Neutrophil (primary cell): Measurements from ENCODE around the gene DOK6.

Experiments used
- H3K27ac ChIP-seq: fragments of 200-600 bp; sonication (generic); 2 replicates; pipeline ENCODE4 v1.5.1; 2016; ENCODE audit warnings: mild to moderate bottlenecking, moderate library complexity
- H3K27me3 ChIP-seq: fragments of 200-600 bp; sonication (generic); 2 replicates; pipeline ENCODE4 v1.6.0; 2016; ENCODE audit warnings: mild to moderate bottlenecking
- H3K36me3 ChIP-seq: fragments of 200-600 bp; sonication (generic); 2 replicates; pipeline ENCODE4 v1.5.1; 2017
- H3K4me1 ChIP-seq, 2 experiments: fragments of 200-600 bp in 1 of 2; sonication (generic) in 1 of 2; 1 replicate in 1 of 2; 2 replicates in 1 of 2; pipeline versions ENCODE4 v1.5.1 to v1.6.1; 2013 to 2016; ENCODE audit warnings: low read depth in 1 of 2, low read length in 1 of 2, mild to moderate bottlenecking in 1 of 2, moderate library complexity in 1 of 2; ENCODE audit not compliant: control insufficient read depth in 1 of 2, insufficient read depth in 1 of 2
- H3K4me3 ChIP-seq, 2 experiments: fragments of 200-600 bp in 1 of 2; sonication (generic) in 1 of 2; 1 replicate in 1 of 2; 2 replicates in 1 of 2; pipeline ENCODE4 v1.5.1; 2013 to 2016; ENCODE audit warnings: low read depth in 1 of 2, low read length in 1 of 2, mild to moderate bottlenecking in 1 of 2, moderate library complexity in 1 of 2
- H3K9me3 ChIP-seq: fragments of 200-600 bp; sonication (generic); 2 replicates; pipeline ENCODE4 v1.5.1; 2016
- CTCF ChIP-seq: fragments of 200-600 bp; sonication (generic); IDR thresholded peaks from 2 replicates; pipeline ENCODE4 v1.5.1; 2016; ENCODE audit warnings: antibody characterized with exemption

DOK6 gene

GRCh38 chr18:69388222-69388621 is 12.5 kb upstream of the DOK6 start:
- no peaks in the 10 kb centered on the region for H3K9me3 ChIP-seq
- H3K27me3 ChIP-seq = no peaks in the 10 kb centered on the region
- H3K4me1 ChIP-seq = no peaks in the 10 kb centered on the region
- H3K36me3 ChIP-seq = no peaks in the 10 kb centered on the region
- no peak overlapping the region for H3K27ac ChIP-seq
- no peak overlapping the region for H3K4me3 ChIP-seq
- TF ChIP-seq CTCF = no peak

DNA sequence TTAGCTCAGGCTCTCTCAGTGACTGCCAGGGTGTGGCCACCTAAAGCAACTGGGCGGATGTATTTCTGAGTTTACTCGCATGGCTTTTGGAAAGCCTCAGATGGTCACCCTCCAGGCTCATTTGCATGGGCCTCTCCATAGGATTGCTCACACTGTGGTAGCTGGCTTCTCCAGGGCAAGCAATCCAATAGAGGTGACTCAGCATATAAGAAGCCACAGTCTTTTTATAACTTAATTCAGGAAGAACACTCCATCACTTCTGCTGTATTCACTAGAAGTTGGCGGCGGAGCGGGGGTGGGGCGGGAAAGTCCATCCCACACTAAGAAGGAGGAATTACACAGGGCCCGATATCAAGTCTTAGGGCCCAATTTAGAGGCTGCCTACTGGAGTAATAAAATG is 3.6 kb upstream of the DOK6 start:
- Histone ChIP-seq H3K4me3 (no peak overlapping the region), H3K27ac (no peak overlapping the region), H3K27me3 (peaks cover 42% of the 10 kb centered on the region), H3K9me3 (no peaks in the 10 kb centered on the region), H3K36me3 (no peaks in the 10 kb centered on the region), H3K4me1 (no peaks in the 10 kb centered on the region)
- TF ChIP-seq CTCF = no peak

GRCh38 chr18:69399253-69399652 is 1.4 kb upstream of the DOK6 start:
- TF ChIP-seq CTCF = no peak
- H3K27ac ChIP-seq = no peak overlapping the region
- no peaks in the 10 kb centered on the region for H3K36me3 ChIP-seq
- H3K9me3 ChIP-seq = no peaks in the 10 kb centered on the region
- no peak overlapping the region for H3K4me3 ChIP-seq
- peaks cover 63% of the 10 kb centered on the region for H3K27me3 ChIP-seq
- H3K4me1 ChIP-seq = no peaks in the 10 kb centered on the region

GRCh38 chr18:69400976-69401225 is 213 bp downstream of the DOK6 start:
- H3K4me3 ChIP-seq = no peak overlapping the region
- no peaks in the 10 kb centered on the region for H3K4me1 ChIP-seq
- H3K27ac ChIP-seq = no peak overlapping the region
- no peaks in the 10 kb centered on the region for H3K36me3 ChIP-seq
- H3K9me3 ChIP-seq = no peaks in the 10 kb centered on the region
- H3K27me3 ChIP-seq = peaks cover 66% of the 10 kb centered on the region
- no peak for TF ChIP-seq CTCF

DNA sequence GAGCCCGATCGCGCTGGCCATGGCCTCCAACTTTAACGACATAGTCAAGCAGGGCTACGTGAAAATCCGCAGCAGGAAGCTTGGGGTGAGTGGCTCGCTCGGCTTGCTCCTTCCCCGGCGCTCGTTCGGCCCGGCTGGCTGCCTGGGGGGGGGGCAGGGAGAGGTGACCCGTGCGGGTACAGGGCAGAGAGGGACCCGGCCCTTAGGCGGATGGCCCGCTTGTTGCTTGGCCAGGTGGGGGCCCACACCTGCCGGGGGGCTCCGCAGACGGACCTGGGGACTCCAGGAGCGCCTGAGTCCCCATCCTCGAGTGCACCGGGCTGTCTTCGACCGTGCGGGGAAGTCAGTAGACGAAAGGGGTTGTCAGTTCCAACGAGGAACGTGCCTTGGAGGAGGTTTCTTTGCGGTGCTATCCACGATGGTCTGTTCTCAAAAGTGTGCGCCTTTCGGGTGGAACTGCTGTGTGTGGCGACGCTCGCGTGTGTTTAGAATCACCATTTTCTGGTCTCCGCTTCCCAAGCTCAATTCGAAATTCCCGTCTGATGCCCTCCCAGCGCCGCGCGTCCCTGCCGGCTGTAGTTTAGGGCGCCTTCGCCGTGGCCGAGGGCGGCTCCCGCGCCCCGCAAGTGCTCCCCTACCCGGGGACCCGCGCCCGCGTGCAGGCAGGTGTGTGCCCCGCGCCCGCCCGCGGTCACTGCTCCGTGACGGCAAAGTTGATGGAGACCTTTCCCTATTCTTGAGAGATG is 711 bp downstream of the DOK6 start:
- Histone ChIP-seq H3K27ac (no peak overlapping the region), H3K36me3 (no peaks in the 10 kb centered on the region), H3K9me3 (no peaks in the 10 kb centered on the region), H3K4me1 (no peaks in the 10 kb centered on the region), H3K27me3 (peaks cover 66% of the 10 kb centered on the region), H3K4me3 (no peak overlapping the region)
- no peak for TF ChIP-seq CTCF
